Retinal pigment epithelial cell (primary cell): ENCODE data around the gene DPM3.

Experiments used
- DNase-seq: peaks from one replicate; pipeline ENCODE4 v3.0.0-alpha.2; 2010; ENCODE audit warnings: low read depth
- H3K4me3 ChIP-seq: 2 replicates; pipeline ENCODE4 v1.5.1; 2011; ENCODE audit warnings: mild to moderate bottlenecking, low read length, control low read depth, moderate library complexity
- TF ChIP-seq, protein P1 (sequence below): conservative IDR thresholded peaks from 2 replicates; pipeline ENCODE4 v1.5.1; 2011; ENCODE audit warnings: low read depth, low read length, control low read depth, inconsistent platforms

Gene DPM3

GRCh38 chr1:155130272-155131006 lies 9.9 kb downstream of the DPM3 start:
- DNase-seq: no peak
- TF ChIP-seq, protein P1, sequence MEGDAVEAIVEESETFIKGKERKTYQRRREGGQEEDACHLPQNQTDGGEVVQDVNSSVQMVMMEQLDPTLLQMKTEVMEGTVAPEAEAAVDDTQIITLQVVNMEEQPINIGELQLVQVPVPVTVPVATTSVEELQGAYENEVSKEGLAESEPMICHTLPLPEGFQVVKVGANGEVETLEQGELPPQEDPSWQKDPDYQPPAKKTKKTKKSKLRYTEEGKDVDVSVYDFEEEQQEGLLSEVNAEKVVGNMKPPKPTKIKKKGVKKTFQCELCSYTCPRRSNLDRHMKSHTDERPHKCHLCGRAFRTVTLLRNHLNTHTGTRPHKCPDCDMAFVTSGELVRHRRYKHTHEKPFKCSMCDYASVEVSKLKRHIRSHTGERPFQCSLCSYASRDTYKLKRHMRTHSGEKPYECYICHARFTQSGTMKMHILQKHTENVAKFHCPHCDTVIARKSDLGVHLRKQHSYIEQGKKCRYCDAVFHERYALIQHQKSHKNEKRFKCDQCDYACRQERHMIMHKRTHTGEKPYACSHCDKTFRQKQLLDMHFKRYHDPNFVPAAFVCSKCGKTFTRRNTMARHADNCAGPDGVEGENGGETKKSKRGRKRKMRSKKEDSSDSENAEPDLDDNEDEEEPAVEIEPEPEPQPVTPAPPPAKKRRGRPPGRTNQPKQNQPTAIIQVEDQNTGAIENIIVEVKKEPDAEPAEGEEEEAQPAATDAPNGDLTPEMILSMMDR: no peak
- H3K4me3 ChIP-seq: peak overlapping the region; percentile 20

DNA sequence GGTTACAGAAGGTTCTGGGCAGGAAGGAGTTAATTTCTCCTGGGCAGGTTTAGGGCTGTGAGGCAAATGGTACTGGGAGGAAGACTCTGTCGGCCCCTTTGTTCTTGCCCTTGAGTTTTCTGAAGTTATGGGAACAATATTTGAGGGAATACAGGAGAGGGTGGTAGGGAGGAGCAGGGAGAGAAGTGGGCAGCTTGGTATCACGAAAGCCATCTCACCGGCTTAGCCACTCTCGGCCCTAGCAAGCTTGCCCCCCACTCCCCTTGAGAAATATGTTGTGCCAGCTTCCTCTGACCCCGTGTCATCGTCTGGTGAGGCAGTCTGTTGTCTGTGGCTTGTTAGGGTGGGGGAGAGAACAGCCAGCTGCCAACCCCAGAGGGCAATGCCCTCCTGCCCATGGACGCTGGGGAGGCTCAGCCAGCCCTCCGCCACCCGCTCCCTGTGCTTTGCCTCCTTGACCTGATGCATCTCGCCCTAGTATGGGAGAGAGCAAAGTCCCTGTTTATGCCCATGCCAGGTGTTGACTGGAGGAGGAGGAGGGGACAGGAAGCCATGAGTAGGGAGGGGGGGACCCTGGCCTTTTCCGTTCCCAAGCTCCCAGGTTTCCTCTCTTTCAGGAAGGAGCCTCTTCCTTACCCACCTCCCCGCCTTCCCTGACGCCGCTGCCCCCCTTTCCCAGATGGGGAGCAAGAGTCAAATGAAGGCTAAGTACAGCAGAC lies 11.4 kb downstream of the DPM3 start:
- DNase-seq: no peak
- TF ChIP-seq, protein P1: no peak
- H3K4me3 ChIP-seq: peak overlapping the region; percentile 49

GRCh38 chr1:155127967-155128754 lies 12.2 kb downstream of the DPM3 start:
- DNase-seq: no peak
- peak overlapping the region; percentile 49 for H3K4me3 ChIP-seq
- TF ChIP-seq, protein P1: no peak

- TF ChIP-seq, protein P1: no peak
- peak within 1 kb of the TSS; percentile 49 for H3K4me3 ChIP-seq
- DNase-seq: no peak
Observed at GRCh38 chr1:155127105-155127966, 13.0 kb downstream of the DPM3 start, which contains the start of gene EFNA1. Gene EFNA1, plus strand, starts transcription at chr1:155127876. Its CDS starts 102 bp downstream, at chr1:155127978.

GRCh38 chr1:155126556-155127104 lies 13.7 kb downstream of the DPM3 start:
- DNase-seq: no peak
- H3K4me3 ChIP-seq: peak overlapping the region; percentile 46
- TF ChIP-seq, protein P1: no peak

GRCh38 chr1:155125946-155126555 lies 14.3 kb downstream of the DPM3 start:
- H3K4me3 ChIP-seq: peak overlapping the region; percentile 46
- DNase-seq: no peak

More at GRCh38 chr1:155125946-155126555, 14.3 kb downstream of the DPM3 start:
- TF ChIP-seq, protein P1: no peak
